MCF 10A (cell line): ENCODE results near the gene SAT1. TPM values are rescaled to one million over a fixed set of nuclear protein-coding genes. Genes with fewer than 3 reads are reported as not detected.

Source experiments
- BruUV-seq: library from RNA; stranded (reverse); fragments of 400-500 nt; replicated peaks from 2 replicates; lab custom pipeline; 2021; lab: Mats Ljungman, UMichigan
- CTCF ChIA-PET: fragments of 300-600 bp; sonication (Branson Sonifier 250); formaldehyde crosslinking; extraction: SDS; loops from one replicate; lab custom pipeline; 2021; ENCODE audit warnings: antibody characterized with exemption, inconsistent platforms; lab: Yijun Ruan, JAX
- POLR2A ChIA-PET: fragments of 300-600, 350-650 bp; sonication (Branson Sonifier 250); formaldehyde crosslinking; extraction: SDS; loops from one replicate; lab custom pipeline; 2020; ENCODE audit warnings: antibody characterized with exemption, inconsistent platforms; lab: Yijun Ruan, JAX
- DNase-seq: peaks from one replicate; pipeline ENCODE4 v3.0.0-alpha.2; 2018; ENCODE audit not compliant: unreplicated experiment
- H3K27ac Mint-ChIP-seq: one replicate; pipeline ENCODE4 v1.8.0; 2022; ENCODE audit warnings: mild to moderate bottlenecking, low read depth, mixed read lengths; ENCODE audit not compliant: unreplicated experiment
- H3K27me3 Mint-ChIP-seq: one replicate; pipeline ENCODE4 v1.8.0; 2022; ENCODE audit warnings: mixed read lengths; ENCODE audit not compliant: insufficient read depth, unreplicated experiment
- H3K36me3 Mint-ChIP-seq: one replicate; pipeline ENCODE4 v1.8.0; 2022; ENCODE audit warnings: mild to moderate bottlenecking, moderate library complexity, mixed read lengths; ENCODE audit not compliant: insufficient read depth, unreplicated experiment
- H3K4me1 Mint-ChIP-seq: one replicate; pipeline ENCODE4 v1.8.0; 2022; ENCODE audit warnings: mixed read lengths; ENCODE audit not compliant: insufficient read depth, unreplicated experiment
- H3K4me3 Mint-ChIP-seq: one replicate; pipeline ENCODE4 v1.8.0; 2022; ENCODE audit warnings: mild to moderate bottlenecking, moderate library complexity, mixed read lengths; ENCODE audit not compliant: unreplicated experiment
- H3K9me3 Mint-ChIP-seq: one replicate; pipeline ENCODE4 v1.8.0; 2022; ENCODE audit warnings: mixed read lengths; ENCODE audit not compliant: unreplicated experiment
- CTCF ChIP-seq: fragments of 200-600 bp; IDR thresholded peaks from one replicate; pipeline ENCODE4 v1.8.0; 2022; ENCODE audit warnings: antibody characterized with exemption, mild to moderate bottlenecking; ENCODE audit not compliant: unreplicated experiment
- intact Hi-C: fragments of 100-400 bp; cut with micrococcal nuclease; formaldehyde crosslinking; loops from 2 replicates; pipeline ENCODE4 v1.14.1; 2022
- total RNA-seq: library from RNA; stranded (reverse); gene quantifications from 2 replicates; pipeline ENCODE4 v1.2.3, GENCODE V29; 2022

The SAT1 gene
- total RNA-seq, 1 experiment from 2014 or later = 582 TPM

GRCh38 chrX:23756165-23756564, 26.8 kb upstream of the SAT1 start:
- DNase-seq = peak; percentile 79
- Mint-ChIP-seq H3K4me3 (no peak overlapping the region), H3K36me3 (no peaks in the 10 kb centered on the region), H3K4me1 (peaks cover 6% of the 10 kb centered on the region), H3K27me3 (no peaks in the 10 kb centered on the region), H3K27ac (no peak overlapping the region), H3K9me3 (no peaks in the 10 kb centered on the region)
- POLR2A ChIA-PET = no interaction called here
- no TSS peak for BruUV-seq
- intact Hi-C loops = loop anchor here (1.0 to 2.0 kb wide), 3 partner anchors 25 to 146 kb away; no protein-coding TSS in a partner anchor
- CTCF ChIA-PET = interaction anchor here (2.5 kb wide), 1 partner anchor 146 kb away, joined by 23 read pairs; no protein-coding TSS in a partner anchor
- TF ChIP-seq CTCF = peak; percentile 65

- ChIA-PET CTCF (interaction anchor here (0.8 kb wide), 1 partner anchor 143 kb away, joined by 3 read pairs; no protein-coding TSS in a partner anchor), POLR2A (no interaction called here)
- no peaks in the 10 kb centered on the region for H3K9me3 Mint-ChIP-seq
- no peak for DNase-seq
- no TSS peak for BruUV-seq
- no peak for TF ChIP-seq CTCF
- H3K4me1 Mint-ChIP-seq = no peaks in the 10 kb centered on the region
- H3K4me3 Mint-ChIP-seq = no peak overlapping the region
- H3K27me3 Mint-ChIP-seq = no peaks in the 10 kb centered on the region
- intact Hi-C loops = no loop called here
- H3K27ac Mint-ChIP-seq = no peak overlapping the region
- no peaks in the 10 kb centered on the region for H3K36me3 Mint-ChIP-seq
Observed at GRCh38 chrX:23759821-23760220, 23.2 kb upstream of the SAT1 start.

GRCh38 chrX:23764188-23764984, 18.6 kb upstream of the SAT1 start:
- H3K36me3 Mint-ChIP-seq = no peaks in the 10 kb centered on the region
- ChIA-PET POLR2A (interaction anchor here (0.7 kb wide), 1 partner anchor 16 kb away, joined by 3 read pairs; no protein-coding TSS in a partner anchor), CTCF (interaction anchor here (0.6 to 1.3 kb wide), 3 partner anchors 17 to 146 kb away, joined by 4 read pairs; no protein-coding TSS in a partner anchor)
- no peaks in the 10 kb centered on the region for H3K27me3 Mint-ChIP-seq
- no peak for TF ChIP-seq CTCF
- BruUV-seq = no TSS peak
- no peaks in the 10 kb centered on the region for H3K9me3 Mint-ChIP-seq
- no peak overlapping the region for H3K27ac Mint-ChIP-seq
- no peak for DNase-seq
- intact Hi-C loops = no loop called here
- no peaks in the 10 kb centered on the region for H3K4me1 Mint-ChIP-seq
- no peak overlapping the region for H3K4me3 Mint-ChIP-seq

- Mint-ChIP-seq H3K27me3 (no peaks in the 10 kb centered on the region), H3K9me3 (no peaks in the 10 kb centered on the region), H3K4me1 (no peaks in the 10 kb centered on the region), H3K4me3 (no peak overlapping the region), H3K27ac (no peak overlapping the region), H3K36me3 (peaks cover 5% of the 10 kb centered on the region)
- no peak for TF ChIP-seq CTCF
- BruUV-seq = no TSS peak
- POLR2A ChIA-PET = interaction anchor here (0.6 kb wide), 1 partner anchor 94 kb away, joined by 4 read pairs; no protein-coding TSS in a partner anchor
- DNase-seq = no peak
- intact Hi-C loops = no loop called here
- CTCF ChIA-PET = interaction anchor here (1.3 kb wide), 1 partner anchor 16 kb away, joined by 4 read pairs; no protein-coding TSS in a partner anchor
Observed at GRCh38 chrX:23765449-23765848, 17.5 kb upstream of the SAT1 start.
